GM18870 (cell line): ENCODE measurements around the gene CRLF2.
"Not testable (repeated sequence)": the region's sequence is repeated elsewhere in the genome, so short reads cannot be mapped to it uniquely, and the experiment has no call there.

ENCODE experiments used
- ATAC-seq: cut with Tn5 transposase; IDR thresholded peaks from one replicate; pipeline ENCODE4 v1.9.1; 2021; ENCODE audit warnings: moderate library complexity; ENCODE audit not compliant: unreplicated experiment

The CRLF2 gene, protein sequence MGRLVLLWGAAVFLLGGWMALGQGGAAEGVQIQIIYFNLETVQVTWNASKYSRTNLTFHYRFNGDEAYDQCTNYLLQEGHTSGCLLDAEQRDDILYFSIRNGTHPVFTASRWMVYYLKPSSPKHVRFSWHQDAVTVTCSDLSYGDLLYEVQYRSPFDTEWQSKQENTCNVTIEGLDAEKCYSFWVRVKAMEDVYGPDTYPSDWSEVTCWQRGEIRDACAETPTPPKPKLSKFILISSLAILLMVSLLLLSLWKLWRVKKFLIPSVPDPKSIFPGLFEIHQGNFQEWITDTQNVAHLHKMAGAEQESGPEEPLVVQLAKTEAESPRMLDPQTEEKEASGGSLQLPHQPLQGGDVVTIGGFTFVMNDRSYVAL

DNA sequence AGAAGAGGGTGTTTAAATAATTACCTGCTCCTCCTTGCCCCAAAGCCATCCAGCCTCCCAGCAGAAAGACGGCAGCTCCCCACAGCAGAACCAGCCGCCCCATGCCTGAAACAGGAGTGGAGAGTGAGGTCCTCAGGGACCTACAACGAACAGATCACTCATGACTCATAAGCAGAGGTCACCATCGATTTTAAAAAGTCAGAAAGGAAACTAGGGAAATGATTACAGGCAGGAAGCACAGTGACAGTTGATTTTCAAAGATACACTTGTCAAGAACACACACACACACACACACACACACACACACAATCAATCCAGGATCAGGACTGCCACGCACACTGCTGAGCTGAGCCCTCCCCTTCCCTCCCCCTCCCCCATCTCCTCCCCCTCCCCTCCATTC, at the start of gene CRLF2:
TSS of gene CRLF2 (minus strand) at position 118 of the 400 bp plus-strand sequence. CDS start at position 103, 15 bp downstream.
- peak; percentile 69 for ATAC-seq

- ATAC-seq = not testable (repeated sequence)
Observed at GRCh38 chrX:1261771-1262170, 49.3 kb upstream of the CRLF2 start.

- ATAC-seq = no peak
Observed at GRCh38 chrX:1261285-1261684, 48.8 kb upstream of the CRLF2 start.

GRCh38 chrX:1252861-1253260, 40.4 kb upstream of the CRLF2 start:
- ATAC-seq = no peak

DNA sequence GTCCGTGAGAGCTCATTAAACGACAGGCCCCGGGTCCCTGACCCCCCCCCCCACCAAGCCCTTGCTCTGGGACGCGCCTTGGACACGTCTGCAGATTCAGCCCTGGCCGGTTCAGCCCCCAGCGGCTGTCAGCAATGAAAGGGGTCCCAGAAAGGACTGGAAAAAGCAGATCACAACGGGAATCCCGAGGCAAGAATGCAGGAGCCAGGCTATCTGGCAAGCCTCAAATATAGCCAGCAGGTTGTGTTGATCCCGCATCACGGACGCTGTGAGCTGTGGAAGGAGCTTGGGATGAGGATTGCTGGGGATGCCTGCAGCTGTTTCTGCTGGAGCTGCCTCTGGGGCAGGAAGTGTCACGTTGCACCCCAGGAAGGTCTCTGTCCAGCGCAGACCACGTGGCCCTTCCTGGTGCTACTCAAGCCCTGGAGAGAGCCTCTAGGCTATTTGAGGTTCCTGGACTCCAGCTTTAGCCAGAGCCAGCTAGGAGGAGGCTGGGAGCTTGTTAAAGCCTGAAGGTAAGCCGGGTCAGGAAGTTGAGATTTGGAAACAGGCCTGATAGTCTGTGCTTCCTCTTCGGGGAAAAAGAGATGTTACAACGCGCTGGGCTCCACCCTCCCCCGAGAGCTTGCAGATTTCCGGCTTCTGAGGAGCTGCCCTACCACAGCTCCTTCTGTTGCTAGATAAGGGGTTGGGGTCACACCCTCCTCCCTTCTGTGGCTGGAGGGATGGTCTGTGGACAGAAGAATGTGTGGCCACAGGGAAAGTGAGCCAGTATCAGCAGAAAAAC, 36.8 kb upstream of the CRLF2 start:
- ATAC-seq = peak; percentile 38

DNA sequence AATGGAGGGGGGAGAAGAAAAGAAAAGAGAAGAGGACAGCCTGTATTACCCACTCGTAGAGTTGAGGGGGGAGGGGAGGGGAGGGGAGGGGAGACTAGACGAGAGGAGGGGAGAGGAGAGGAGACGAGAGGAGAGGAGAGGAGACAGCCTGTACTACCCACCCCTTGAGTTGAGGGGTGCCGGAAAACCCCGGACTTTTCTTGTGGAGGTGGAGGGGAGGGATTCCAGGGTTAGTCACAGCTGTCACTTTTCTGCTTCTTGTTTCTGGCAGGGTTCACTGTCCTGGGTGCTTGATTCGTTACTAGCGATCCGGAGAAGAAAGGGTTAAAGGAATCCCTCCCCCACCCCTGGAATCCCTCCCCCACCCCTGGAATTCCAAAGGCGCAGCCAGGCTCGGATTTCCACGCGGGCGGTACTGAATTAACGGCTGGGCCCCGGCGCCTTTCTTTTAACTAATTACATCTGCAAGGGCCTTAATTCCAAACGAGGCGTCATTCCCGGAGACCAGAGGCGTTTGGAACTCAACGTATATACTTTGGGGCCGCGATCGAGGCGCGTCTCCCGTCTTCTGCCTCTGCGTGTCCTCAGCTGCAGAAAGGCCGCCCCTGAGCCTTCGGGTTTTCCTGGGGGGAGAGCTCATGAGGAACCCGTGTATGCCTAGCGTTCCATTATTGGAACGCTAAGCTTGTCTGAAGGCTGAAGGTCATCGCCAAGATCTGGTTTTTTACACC, 36.0 kb upstream of the CRLF2 start:
- ATAC-seq = no peak

- ATAC-seq = no peak
Observed at GRCh38 chrX:1246816-1247215, 34.4 kb upstream of the CRLF2 start.

- no peak for ATAC-seq
Observed at GRCh38 chrX:1244164-1245076, 32.0 kb upstream of the CRLF2 start.

GRCh38 chrX:1242891-1243402, 30.5 kb upstream of the CRLF2 start:
- no peak for ATAC-seq

GRCh38 chrX:1240551-1240950, 28.1 kb upstream of the CRLF2 start:
- ATAC-seq = not testable (repeated sequence)

GRCh38 chrX:1239681-1240142, 27.3 kb upstream of the CRLF2 start:
- ATAC-seq = peak; percentile 52

DNA sequence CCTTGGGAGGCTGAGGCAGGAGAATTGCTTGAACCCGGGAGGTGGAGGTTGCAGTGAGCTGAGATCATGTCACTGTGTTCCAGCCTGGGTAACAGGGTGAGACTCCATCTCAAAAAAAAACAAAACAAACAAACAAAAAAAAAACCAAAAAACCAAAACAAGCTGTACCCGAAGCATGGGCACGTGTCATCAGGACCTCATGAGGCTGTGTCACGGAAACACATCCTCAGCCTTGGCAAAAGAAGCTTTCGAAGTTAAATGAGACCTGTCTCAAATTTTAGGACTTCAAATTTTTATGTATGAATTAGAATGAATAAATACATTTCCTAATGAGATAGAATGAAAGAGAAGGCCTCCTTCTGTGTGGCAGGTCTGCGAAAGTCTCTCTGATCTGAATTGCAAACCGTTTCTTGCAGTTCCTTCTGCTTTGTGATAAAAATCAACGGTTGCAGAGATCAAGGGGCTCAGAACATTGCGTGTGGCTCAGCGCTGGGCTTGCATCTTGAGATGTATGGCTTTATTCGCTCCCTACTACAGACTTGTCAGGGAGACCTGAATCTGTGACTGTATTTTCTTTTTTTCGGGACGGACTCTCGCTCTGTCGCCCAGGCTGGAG, 19.5 kb upstream of the CRLF2 start:
- no peak for ATAC-seq

- not testable (repeated sequence) for ATAC-seq
Observed at GRCh38 chrX:1228101-1228500, 15.7 kb upstream of the CRLF2 start.

DNA sequence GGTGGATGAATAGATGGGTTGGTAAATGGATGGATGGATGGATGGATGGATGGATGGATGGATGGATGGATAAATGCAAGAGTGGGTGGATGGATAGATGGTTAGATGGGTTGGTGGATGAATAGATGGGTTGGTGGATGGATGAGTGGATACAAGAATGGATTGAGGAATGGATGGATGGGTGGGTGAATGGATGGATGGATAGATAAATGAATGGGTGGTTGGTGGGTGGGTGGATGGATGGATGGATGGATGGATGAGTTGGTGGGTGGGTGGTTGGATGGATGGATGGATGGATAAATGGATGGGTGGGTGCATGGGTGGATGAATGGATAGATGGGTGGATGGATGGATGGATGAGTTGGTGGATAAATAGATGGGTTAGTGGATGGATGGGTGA, 13.8 kb upstream of the CRLF2 start:
- ATAC-seq = no peak

DNA sequence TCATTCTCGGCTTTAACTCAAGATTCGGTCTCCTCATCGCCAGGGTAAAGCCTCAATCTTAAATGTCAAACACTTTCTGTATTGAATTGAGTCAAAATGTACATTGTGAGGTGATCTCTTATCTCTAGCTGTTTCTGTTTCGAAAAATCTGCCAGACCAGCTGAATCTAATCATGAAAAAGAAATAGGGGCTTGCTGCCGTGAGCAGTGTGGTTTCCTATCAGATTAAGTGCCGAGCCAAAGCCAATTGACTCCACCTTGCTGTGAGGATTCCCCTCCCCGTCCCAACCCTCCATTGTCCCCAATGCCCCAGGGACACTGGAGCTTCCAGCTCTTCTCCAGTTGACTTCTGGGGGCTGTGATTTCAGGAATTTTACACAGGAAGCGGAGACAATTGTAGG, 12.5 kb upstream of the CRLF2 start:
- ATAC-seq = no peak

DNA sequence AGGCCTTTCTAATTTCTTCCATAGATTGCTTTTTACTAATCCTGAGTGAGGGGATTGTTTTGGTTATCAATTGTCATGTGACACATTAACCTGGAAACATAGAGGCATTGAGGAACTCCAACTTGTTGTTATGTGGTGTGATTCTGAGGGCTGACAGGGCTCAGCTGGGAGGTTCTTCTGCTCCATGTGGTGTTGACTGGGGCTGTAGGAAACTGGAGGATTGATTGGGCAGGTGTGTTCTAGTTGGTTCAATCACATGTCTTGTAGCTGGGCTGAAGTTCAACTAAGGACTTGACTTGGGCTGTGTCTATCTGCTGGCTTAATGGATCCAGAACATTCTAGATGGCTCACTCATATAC, 10.8 kb upstream of the CRLF2 start:
- no peak for ATAC-seq

GRCh38 chrX:1222531-1223241, 10.2 kb upstream of the CRLF2 start:
- ATAC-seq = no peak

DNA sequence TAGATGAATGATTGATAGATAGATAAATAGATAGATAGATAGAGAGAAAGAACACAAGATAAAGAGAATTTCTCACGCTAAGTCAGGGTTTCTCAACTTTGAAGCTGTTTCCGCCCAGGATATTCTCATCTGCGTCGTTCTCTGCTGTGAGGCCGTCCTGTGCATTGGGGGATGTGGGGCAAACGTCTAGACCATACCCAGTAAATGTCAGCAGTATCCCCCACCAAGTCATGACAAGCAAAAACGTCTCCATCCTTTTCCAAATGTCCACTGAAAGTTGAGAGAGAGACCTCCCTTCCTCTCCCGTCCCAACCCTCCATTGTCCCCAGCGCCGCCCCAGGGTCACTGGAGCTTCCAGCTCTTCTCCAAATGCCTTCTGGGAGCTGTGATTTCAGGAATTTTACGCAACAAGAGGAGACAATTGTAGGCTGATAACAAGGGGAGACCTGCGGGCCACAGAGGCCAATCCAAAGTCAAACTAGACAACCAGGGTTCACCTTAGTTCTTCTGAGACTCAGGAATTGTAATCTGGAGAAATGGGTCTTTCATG, 8.9 kb upstream of the CRLF2 start:
- no peak for ATAC-seq

- no peak for ATAC-seq
Observed at GRCh38 chrX:1218286-1218685, 5.8 kb upstream of the CRLF2 start.
